IPS-18c (cell line): ENCODE data around the gene OR2M5.

Experiments
- H3K4me3 ChIP-seq: 2 replicates; pipeline ENCODE4 v1.7.0; 2013; ENCODE audit warnings: low read depth, mild to moderate bottlenecking, low read length, moderate library complexity; ENCODE audit not compliant: insufficient read depth
- H3K9me3 ChIP-seq: one replicate; pipeline ENCODE4 v1.6.1; 2013; ENCODE audit warnings: mild to moderate bottlenecking, low read length, moderate library complexity; ENCODE audit not compliant: control insufficient read depth, insufficient read depth

The OR2M5 gene

DNA sequence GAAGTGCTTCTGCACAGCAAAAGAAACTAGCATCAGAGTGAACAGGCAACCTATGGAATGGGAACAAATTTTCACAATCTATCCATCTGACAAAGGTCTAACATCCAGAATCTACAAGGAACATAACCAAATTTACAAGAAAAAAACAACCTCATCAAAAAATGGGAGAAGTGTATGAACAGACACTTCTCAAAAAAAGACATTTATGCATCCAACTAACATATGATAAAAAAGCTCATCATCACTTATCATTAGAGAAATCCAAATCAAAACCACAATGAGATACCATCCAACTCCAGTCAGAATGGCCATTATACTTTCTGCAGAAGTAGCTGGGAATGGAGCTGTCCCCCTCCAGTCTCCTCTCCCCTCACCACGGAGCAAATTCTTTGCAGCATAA is 49.2 kb downstream of the OR2M5 start:
- Histone ChIP-seq H3K4me3 (no peak overlapping the region), H3K9me3 (no peaks in the 10 kb centered on the region)
